DMS114 treated with DMSO at 0.1 percent for 48 hours (cell line): ENCODE results near the gene TBKBP1.

ENCODE experiments used
- DNase-seq: peaks from one replicate; lab custom pipeline; 2025; ENCODE audit not compliant: unreplicated experiment; lab: John Stamatoyannopoulos, UW

TBKBP1 gene

DNA sequence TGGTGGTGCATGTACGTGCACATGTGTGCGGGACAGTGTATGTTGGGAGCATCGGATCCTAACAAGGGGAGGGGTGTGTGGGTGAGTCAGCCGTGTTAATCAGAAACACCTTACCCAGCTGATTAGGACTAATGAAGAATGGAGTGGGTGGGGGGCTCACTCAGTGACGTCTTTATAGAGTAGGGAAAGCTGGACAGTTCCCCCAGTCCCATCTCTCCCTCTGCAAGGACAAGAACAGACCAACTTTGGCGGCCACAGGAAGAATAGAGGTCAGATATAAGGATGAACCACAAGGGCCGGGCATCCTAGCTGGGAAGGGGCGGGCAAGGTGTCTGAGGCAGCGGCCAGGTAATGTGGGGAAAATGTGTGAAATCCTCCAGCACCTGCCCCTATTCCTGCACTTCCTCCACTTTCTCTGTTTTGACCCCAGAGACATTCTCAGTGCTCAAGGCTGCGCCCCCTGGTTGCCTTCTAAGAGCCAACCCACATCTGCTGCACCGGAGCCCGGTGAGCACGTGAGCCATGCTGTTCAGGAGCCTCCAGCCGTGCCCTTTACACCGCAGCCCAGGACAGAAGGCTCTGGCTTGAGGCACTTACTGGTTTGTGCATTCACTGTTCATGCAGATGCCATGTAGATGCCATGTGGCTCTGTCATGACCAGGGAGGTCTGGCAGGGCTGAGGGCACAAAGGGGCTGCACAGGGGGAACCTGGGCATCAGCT lies 20.2 kb downstream of the TBKBP1 start:
- no peak for DNase-seq

DNA sequence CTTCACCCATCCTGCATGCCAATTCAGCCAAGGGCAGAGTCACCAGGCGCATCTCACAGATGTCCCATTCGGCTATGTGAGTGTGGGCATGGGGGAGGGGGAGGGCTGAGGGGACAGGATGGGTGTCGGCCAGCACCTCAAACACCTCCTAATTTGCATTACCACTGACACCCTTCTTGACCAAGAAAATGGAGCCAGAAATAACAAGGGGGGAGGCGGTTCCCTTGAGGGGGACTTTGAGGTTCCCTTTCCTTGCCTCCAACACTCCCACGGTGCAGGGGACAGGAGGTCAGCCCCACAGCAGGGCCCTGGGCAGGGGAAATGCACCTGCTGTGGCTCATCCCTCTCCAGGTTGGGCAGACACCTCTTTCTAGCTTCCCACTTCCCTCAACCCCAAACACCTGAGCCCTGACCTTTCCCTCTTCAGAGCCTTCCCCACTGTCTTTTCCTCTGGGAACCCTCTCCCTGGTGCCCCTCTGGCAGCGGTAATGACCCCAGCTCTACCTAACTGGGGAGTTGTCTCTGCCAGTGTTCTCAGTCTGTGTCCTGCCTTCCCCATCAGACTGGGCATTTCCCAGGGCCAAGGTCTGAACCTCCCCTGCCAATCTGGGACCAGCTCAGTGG lies 20.9 kb downstream of the TBKBP1 start:
- no peak for DNase-seq

DNA sequence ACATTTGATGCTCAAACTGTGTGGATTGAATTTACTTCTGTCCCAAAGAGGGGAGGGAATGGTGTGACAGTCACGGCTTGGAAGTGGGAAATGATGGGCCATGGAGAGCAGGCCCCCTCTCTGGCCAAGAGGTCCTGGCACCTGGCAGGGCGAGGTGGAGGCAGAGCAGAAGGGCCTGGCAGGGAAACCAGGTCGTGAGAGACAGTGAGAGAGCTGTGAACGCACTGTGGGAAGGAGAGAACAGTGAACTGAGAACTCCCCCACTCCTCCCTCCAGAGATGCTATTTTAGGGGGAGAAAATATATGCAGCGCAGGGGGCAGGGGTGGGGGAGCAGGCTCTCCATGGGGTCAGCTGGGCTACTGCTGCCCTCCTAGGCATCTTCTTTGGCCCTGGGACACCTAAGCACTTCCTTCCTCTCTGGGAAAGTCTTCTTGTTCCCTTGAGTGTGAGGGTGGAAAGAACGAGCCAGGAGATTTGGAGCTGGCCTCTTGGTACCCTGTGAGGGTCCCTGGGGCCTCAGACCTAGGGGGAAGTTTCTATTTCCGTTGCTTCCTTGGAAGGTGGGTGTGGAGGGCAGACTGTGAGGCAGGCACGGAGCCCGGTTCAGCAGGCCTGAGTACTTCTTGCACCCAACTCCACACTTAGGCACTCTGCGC lies 21.8 kb downstream of the TBKBP1 start:
- no peak for DNase-seq

DNA sequence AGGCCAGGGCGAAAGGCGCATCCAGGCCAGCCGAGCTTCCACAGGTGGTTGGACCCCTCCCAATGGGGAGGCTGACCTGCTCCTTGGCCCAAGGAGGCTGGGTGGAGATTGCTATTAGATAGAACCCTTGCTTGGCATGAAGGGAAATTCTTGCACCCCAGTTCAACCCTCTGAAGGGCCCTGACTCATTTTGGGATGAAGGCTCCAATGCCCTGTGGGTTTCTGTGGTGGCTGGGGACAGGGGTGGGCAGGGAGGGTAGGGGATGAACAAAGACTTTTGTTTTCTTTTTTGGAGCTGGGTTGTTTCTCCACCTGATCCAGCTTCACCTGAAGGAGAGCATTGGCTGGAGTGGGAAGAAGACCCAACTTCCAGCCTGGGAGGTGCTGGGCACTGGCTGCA lies 22.4 kb downstream of the TBKBP1 start:
- no peak for DNase-seq

DNA sequence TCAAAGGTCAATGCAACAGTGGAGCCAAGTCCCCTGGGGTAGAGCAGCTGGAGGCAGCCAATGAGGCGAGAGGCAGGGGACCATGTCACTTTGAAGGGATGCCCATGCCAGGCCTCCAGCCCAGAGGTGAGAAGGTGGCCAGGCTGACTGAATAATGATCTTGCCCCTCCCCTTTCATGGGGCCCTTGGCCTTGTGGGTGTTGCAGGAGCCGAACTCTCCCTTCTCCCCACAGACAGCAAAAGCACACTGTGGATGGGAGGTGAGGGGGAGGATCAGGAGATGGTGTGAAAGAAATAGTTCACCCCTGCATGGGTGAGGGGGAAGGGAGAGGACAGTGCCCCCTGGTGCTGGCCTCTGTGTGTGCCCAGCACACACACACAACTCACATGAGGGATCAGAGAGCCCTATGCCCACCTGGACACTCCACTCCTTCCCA lies 23.3 kb downstream of the TBKBP1 start:
- no peak for DNase-seq

DNA sequence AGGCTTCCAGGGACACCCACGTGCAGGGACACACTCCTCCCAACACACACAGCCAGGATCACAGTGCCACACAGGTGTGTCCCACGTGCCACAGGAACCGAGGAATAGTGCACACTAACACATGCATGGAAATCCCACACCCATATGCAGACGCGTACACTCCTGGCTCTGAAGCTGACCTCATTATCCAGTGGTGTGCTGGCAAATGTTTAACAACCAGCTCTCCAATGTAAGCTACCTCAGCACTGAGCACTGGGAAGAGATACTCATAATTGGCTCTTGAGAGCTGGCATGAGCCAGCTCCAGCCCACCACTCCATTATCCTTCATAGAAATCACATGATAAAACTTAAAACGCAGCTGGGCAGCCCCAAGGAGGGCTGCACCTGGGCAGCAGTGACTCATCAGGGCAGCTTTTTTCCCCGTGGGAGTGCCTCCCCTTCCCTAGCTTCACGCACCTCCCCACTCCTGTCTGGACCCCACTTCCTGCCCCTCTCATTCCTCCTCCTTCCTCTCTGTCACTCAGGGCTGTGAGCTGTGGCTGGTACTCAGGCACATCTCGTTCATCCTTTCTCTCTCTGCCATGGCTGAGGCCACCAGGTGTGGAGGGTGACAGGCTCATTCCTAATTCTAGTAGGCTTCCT lies 24.1 kb downstream of the TBKBP1 start:
- DNase-seq: no peak

DNA sequence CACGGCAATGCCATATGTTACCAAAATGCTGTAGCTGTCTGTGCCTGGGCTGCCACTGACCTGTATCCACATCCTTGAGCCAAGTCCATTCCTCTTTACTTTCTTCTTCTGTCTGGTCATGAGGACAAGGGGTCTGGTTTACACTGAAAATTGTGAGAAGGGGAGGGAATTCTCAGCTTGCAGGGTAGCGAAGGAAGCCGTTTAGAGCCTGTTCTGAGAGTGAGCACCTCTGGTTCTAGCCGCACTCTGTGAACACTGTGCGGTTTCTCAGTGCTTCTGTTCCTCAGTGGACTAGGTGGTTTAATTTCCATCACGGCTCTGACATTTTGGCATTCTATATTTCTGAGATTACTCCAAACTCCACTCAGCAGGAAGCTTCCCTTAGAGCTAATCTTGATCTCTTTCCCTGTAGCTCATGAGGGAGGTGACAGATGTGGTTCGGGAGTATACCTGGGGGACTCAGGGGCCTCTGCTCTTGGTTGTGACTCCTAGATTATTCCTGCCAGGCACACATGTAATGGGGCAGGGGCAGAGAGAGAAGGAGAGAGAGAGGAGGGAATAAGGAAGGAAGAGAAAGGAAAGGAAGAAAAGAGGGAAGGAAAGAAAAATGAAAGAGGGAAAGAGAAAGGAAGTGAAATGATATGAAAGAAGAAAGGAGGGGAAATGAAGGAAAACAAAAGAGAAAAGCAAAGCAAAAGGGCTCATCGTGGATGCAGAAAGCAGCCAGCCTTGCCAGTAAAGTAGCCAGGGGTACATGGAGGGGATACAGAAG lies 24.9 kb downstream of the TBKBP1 start:
- no peak for DNase-seq

DNA sequence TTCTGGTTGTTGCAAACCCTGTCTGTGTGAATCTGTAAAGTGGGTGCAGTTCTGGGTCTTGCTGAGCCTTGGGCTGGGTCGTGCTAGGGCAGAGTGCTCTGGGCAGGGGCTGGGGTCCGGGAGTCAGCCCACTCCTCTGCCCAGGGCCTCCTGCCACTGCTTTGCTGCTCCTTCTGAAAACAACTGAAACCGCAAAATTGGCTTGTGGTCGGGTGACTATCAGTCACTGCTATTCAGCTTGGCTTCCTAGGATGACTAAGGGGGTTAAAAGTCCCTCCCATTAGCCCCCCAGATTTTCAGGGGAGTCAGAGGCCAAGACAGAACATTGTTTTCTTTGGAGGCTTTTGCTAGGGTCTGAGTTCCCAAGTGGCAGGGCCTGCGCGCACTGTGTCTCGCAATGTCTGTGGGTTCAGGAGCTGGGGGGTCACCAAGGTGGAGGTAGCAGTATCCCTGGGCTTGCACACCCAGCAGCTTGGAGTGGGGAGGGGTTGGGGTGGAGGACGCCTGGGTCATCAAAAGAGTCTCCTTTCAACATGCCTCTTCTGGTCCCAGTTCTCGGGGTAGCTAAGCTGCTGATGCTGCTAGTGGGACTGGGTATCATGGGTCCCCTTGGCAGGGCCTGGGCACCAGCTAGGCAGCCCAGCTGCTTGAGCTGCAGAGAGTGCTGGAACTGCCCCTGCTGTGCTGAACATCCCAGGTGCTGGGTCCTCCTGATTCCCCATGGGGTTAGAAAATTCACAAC lies 25.6 kb downstream of the TBKBP1 start:
- DNase-seq: no peak

DNA sequence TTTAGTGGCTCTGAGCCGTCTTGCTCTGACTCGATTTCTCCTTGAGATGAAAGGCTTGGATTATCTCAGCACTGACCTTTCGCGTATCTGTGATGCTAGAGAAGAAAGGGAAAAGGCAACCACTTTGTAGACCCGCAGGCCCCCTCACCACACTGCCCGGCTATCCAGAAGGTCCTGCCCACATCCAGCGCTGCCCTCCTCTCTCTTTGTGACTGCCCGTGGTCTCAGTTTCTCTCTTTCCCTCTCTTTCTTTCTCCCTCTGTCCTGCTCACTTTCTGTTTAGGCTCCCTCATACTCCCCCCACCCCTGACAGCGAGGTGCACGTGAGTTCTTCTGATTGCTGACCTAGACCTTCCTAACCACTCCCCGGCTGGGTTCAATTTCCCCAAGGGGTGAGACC lies 26.2 kb downstream of the TBKBP1 start:
- DNase-seq: no peak

DNA sequence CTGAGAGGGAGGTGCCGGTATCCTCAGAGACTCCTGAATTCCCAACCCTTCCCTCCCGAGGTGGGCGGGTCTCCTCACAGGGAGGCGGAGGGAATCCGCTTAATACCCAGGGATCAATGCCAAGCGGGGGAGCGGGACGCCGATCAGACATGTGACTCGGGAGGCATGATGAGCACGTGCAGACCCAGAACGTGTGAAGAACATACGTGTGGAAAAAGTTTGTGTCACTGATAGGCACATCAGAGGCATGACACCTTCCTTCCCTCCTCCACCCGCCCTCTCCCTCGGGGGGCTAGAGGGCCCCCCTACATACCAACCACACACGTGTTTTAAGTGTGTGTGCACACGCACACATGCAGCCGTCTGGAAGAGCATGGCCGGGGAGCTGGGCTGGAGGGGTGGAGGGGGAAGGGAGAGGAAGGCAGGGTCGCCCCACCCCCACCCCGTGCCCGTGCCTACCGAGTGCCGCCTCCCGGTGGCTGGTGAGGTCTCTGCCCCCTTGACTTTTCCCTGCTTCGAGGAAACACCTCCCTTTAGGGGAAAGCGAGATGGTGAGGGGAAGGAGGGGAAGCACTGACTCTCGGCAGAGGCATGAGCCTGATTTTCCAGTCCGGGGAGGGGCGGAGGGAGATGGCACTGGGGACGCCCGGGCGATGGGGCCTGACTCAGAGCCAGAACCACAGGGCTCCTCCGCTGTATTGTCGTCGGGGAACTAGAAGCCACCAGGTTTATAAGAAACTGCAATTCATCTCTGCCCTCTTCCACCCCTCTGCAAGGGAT lies 27.0 kb downstream of the TBKBP1 start:
- DNase-seq: no peak

DNA sequence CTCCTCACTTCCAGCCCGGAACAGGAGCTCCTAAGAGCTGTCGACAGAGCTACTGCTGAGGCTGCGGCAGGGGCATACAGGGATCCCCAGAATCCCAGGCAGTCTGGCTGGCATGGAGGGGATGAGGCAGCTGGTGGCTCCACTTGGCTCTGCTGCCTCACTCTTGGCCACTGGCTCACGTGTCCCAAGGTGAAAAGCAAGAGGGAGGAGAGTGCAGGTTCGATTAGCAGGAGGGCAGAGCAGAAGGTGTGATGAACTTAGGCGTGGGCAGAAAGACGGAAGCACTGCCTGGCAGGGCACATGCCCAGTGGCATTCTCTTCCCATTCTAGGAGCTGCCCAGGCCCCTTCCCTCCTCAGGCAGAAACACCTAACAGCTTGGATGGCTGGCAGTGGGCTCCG lies 27.8 kb downstream of the TBKBP1 start:
- no peak for DNase-seq

DNA sequence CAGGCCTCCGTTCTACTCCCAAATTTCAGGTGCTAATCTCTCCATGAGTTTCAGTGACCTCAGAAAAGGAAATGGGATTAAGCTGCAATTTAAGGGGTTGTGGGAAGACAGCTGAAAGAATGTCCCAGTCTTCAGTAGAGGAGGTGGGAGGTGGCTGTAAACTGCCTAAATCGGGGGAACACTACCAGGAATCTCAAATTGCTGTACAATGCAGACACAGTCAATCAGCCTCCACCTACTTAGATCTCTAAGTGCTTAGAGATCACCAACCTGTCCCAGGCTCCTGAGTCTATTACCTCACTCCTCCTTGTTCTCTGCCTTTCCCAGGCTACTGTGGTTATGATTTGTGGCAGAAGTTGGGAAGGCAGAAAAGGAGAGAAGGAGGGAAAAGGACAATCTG lies 30.7 kb downstream of the TBKBP1 start:
- no peak for DNase-seq

DNA sequence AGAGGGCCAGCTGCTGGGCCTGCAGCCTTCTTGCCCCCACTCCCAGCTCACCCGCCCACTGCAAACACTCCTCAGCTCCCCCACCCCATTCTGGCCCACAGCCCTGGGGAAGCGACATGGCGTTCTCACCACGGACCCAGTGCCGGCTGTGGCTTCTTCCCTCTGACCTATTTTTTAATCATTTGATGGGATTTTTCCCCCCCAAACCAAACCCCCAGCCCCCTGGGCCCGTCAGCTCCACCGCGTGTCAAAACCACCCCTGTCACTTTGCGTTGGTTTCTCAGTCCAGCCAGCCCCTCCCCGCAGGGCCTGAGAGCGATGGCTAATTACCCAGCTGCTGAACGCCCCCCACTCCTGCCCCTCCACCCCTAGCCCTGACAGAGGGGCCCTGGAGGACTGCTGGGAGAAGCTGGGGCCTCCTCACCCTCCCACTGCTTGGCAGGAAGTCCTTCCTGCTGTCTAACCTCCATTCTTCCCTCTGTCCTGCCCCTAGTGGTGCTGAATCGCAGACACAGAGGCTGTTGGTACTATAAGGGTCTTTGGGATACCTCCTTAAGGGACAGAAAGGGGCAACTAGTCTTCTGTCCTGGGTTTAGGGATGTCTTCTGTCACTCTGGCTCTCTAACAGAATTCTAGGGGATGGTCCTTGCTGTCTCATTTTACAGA lies 31.6 kb downstream of the TBKBP1 start:
- DNase-seq: no peak

DNA sequence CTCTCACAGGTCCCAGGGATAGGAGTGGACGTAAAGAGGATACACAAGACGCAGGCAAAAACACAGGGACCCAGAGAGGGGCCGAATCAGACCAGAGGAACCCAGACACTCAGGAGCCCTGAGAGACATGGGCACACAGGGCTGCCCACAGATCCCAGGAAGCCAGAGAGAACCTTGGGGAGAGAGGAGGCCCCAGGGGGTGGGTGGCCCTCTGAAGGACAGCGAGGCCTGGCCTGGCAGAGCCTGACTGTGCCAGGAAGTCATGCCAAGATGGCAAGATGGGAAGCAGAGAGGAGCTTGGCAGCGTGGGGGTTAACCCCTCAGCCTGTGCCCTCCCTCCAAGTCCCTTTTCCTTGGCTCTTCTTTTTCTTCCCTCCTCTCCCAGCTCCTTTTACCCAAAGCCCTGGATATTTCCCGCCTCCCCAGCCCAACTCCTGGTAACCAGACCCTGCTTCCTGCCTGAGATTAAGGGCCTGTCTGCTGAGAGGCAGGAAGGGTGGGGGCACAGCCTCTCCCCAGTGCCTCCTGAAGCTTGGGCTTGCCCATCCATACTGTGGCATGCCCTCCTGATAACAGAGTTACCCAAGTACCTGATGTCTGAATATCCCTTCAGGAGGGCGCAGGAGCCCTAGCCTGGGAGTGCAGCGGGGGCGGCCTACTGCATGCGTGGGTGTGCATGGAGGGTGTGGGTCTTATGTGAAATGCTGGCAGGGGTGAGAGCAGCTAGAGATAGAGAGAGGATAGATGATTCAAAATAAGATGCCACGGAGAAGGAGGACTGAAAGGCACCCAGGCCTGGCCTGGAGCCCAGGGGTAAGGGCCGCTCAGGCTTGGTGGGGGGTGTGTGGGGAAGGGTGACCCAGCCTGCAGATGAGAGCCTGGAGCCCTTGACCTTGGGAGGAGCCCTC lies 33.1 kb downstream of the TBKBP1 start:
- no peak for DNase-seq

DNA sequence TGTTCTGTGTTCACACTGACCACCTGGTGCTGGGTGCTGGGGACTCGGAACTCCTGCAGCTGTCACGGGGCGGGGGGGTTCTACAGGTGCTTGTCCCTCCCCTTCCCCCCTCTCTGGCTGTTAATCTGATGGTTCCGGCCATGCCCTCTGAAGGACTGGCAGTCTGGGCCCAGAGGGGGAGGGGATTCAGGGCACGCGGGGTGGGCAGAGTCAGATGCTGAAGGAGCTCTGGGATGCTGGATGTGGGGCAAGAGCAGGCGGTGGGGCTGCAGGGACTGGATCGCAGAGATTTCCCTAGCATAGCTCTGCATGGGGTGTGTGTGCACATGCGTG lies 33.7 kb downstream of the TBKBP1 start:
- DNase-seq: no peak

DNA sequence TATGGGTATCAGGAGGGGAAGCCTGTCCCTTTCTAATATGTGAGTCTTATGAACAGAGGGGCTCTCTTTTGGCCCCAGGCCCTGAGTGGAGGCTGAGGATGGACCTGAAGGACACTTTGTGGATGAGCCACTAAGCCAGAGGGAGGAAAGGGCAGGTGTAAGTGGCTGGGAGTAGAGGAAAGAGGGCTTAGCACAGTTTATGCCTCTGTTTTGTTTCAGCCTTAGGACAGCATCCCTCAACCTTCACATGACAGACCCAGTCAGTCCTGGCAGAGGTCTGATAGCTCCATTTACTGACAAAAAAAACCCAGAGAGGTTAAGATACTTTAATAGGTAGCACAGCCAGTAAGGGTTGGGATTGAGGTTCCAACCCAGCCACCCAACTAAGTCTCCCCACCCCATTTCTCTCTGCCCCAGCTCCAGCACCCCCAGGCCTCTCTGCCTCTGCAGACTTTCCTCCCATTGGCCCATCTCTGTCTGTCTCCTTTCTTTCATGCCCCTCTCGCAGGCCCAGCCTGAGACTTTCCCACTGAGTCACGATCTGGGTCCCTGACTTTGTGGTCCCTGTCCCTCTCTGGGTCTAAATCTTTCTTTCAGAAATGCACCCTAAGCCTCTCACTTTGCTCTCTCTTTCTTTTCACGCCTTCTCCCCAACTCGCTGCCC lies 34.4 kb downstream of the TBKBP1 start:
- DNase-seq: no peak

DNA sequence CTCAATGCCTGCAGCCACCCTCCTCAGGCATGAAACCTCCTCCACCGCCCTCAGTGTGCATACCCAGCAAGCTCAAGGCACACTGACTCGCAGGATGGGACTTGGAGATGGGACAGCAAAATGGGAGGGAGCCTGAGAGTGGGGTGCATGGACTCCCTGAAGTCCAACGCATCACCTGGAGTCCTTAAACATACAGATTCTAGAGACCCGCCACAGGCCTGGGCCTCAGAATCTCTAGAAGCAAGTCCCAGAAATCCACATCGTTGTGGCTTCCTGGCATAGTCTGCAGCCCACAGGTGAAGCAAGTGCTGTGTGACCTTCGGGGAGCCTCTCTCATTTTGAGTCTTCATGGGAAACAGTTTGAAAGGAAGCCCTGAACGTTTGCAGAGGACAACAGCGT lies 35.5 kb downstream of the TBKBP1 start:
- DNase-seq: no peak

DNA sequence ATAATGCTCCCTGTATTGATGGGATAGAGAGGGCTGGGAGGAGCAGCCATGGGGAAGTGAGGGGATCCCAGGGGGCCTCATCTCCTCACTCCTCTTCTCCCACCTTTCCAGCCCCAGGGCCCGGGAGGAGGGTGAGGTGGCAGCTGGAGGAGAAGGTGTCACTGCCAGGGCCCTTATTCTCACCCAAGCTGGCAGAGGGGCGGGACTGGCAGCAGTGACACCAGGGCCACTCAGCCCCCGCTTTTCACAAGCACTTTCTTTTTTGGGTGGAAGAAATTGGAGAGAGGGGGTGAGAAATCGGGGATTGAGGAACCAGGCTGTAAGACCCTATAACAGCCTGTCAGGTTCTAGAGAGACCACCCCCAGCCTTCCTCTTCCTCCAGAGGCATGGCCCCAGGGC lies 36.7 kb downstream of the TBKBP1 start:
- DNase-seq: no peak
